ENCODE data around the gene CKAP2L. TPM values are rescaled to one million over a fixed set of nuclear protein-coding genes. Genes with fewer than 3 reads are reported as not detected.

The CKAP2L gene
- total RNA-seq, 4 donors from 2014 or later = 4.3 to 14.4 (median 6.7) TPM

GRCh38 chr2:112787729-112788393 lies 23.5 kb upstream of the CKAP2L start:
- no peak for DNase-seq
- TF ChIP-seq POLR2A (IDR thresholded peaks at IDR 0.05) (no peak), CTCF (IDR thresholded peaks at IDR 0.05) (no peak)
- H3K4me3 ChIP-seq = no peak overlapping the region
- no peaks in the 10 kb centered on the region for H3K27me3 ChIP-seq
- 69 to 76% methylated on average over 4 of the region's 4 CpGs for WGBS, 2 donors
- H3K9me3 ChIP-seq = no peaks in the 10 kb centered on the region
- H3K27ac ChIP-seq = no peak overlapping the region
- H3K4me1 ChIP-seq = peaks cover 0 to 55% (median 8%) of the 10 kb centered on the region in 3 donors
- H3K36me3 ChIP-seq = no peaks in the 10 kb centered on the region
- intact Hi-C loops (cut with DNase I) = no loop called here

GRCh38 chr2:112787294-112787693 lies 22.9 kb upstream of the CKAP2L start:
- no peaks in the 10 kb centered on the region for H3K27me3 ChIP-seq
- H3K9me3 ChIP-seq = no peaks in the 10 kb centered on the region
- DNase-seq = no peak
- intact Hi-C loops (cut with DNase I) = no loop called here
- TF ChIP-seq CTCF (IDR thresholded peaks at IDR 0.05) = no peak
- no peak for TF ChIP-seq POLR2A (IDR thresholded peaks at IDR 0.05)
- no peak overlapping the region for H3K4me3 ChIP-seq
- peaks cover 0 to 55% (median 8%) of the 10 kb centered on the region in 3 donors for H3K4me1 ChIP-seq
- no peak overlapping the region for H3K27ac ChIP-seq
- 75 to 80% methylated on average over 3 of the region's 3 CpGs for WGBS, 2 donors
- no peaks in the 10 kb centered on the region for H3K36me3 ChIP-seq

GRCh38 chr2:112784199-112785189 lies 20.1 kb upstream of the CKAP2L start, which contains the start of gene IL1A:
Gene IL1A, minus strand, starts transcription at chr2:112784493. Its CDS starts 723 bp downstream, at chr2:112783770.
- no peak for TF ChIP-seq CTCF (IDR thresholded peaks at IDR 0.05)
- TF ChIP-seq POLR2A (IDR thresholded peaks at IDR 0.05) = no peak
- intact Hi-C loops (cut with DNase I) = no loop called here

GRCh38 chr2:112783187-112783714 lies 18.8 kb upstream of the CKAP2L start:
- Histone ChIP-seq H3K27ac (no peak overlapping the region), H3K4me3 (no peak overlapping the region), H3K4me1 (peaks cover 0 to 31% (median 5%) of the 10 kb centered on the region in 3 donors), H3K9me3 (no peaks in the 10 kb centered on the region), H3K36me3 (no peaks in the 10 kb centered on the region), H3K27me3 (no peaks in the 10 kb centered on the region)
- TF ChIP-seq CTCF (IDR thresholded peaks at IDR 0.05) (no peak), POLR2A (IDR thresholded peaks at IDR 0.05) (no peak)
- WGBS, 2 donors = 87 to 90% methylated on average over 3 of the region's 3 CpGs
- intact Hi-C loops (cut with DNase I) = no loop called here
- no peak for DNase-seq

More at GRCh38 chr2:112784199-112785189, 20.1 kb upstream of the CKAP2L start, which contains the start of gene IL1A:
- Histone ChIP-seq H3K27me3 (no peaks in the 10 kb centered on the region), H3K9me3 (no peaks in the 10 kb centered on the region), H3K27ac (peak within 1 kb of the TSS in 3 of 4 donors; percentile 26 to 70 (median 69)), H3K4me1 (peaks cover 0 to 36% (median 5%) of the 10 kb centered on the region in 3 donors), H3K4me3 (peak within 1 kb of the TSS in 3 of 4 donors; percentile 6 to 35 (median 17)), H3K36me3 (no peaks in the 10 kb centered on the region)
- no peak for DNase-seq
- 29 to 31% methylated on average over 13 of the region's 13 CpGs for WGBS, 2 donors
